ENCODE results near the gene OSBP2.

Gene OSBP2

GRCh38 chr22:30785527-30785926 lies 90.9 kb downstream of the OSBP2 start:
- H3K14ac ChIP-seq (ENCODE audit: low read length): no peak overlapping the region
- no peak overlapping the region for H4K12ac ChIP-seq (ENCODE audit: low read depth, low read length)
- no peak overlapping the region for H4K91ac ChIP-seq (ENCODE audit: low read depth, low read length)
- H2BK120ac ChIP-seq (ENCODE audit: insufficient read depth, low read length, poor library complexity): no peak overlapping the region
- H4K8ac ChIP-seq (ENCODE audit: low read depth, low read length): no peak overlapping the region
- no peaks in the 10 kb centered on the region for H3K36me3 ChIP-seq (ENCODE audit: control insufficient read depth in 1 of 2, insufficient read depth in 2 of 2, low read length in 2 of 2)
- peaks cover 0 to 4% of the 10 kb centered on the region in 2 experiments for H3K4me1 ChIP-seq (ENCODE audit: control insufficient read depth in 1 of 2, insufficient read depth in 2 of 2, low read length in 2 of 2)
- H3K27ac ChIP-seq (ENCODE audit: low read depth, low read length): no peak overlapping the region
- H3K4ac ChIP-seq (ENCODE audit: low read depth, low read length): no peak overlapping the region
- H2BK12ac ChIP-seq (ENCODE audit: low read length): no peak overlapping the region
- H3K4me2 ChIP-seq (ENCODE audit: low read length): no peak overlapping the region
- no peak overlapping the region for H3K18ac ChIP-seq (ENCODE audit: low read length)
- H3K23ac ChIP-seq (ENCODE audit: low read length): no peak overlapping the region
- H2BK5ac ChIP-seq (ENCODE audit: low read depth, low read length, poor library complexity): no peak overlapping the region
- H3K79me2 ChIP-seq (ENCODE audit: control insufficient read depth, insufficient read depth, low read length, poor library complexity): no peaks in the 10 kb centered on the region
- no peak for DNase-seq
- H2AFZ ChIP-seq (ENCODE audit: insufficient read depth, low read length, poor library complexity): no peak overlapping the region
- no peak overlapping the region for H2AK5ac ChIP-seq (ENCODE audit: low read length)
- H3K27me3 ChIP-seq (ENCODE audit: insufficient read depth, low read length): no peaks in the 10 kb centered on the region
- WGBS (ENCODE audit: extremely low coverage, insufficient coverage, insufficient read length): no CpG with 5 or more reads among the region's 2 CpGs
- H3K79me1 ChIP-seq (ENCODE audit: low read length): no peaks in the 10 kb centered on the region
- no peak overlapping the region for H3K4me3 ChIP-seq (ENCODE audit: low read depth, low read length)
- H3K9ac ChIP-seq (ENCODE audit: low read length): no peak overlapping the region
- H3K9me3 ChIP-seq (ENCODE audit: insufficient read depth, low read depth, low read length): no peaks in the 10 kb centered on the region

GRCh38 chr22:30790366-30790765 lies 95.7 kb downstream of the OSBP2 start:
- no peak overlapping the region for H3K23ac ChIP-seq (ENCODE audit: low read length)
- no peak overlapping the region for H4K8ac ChIP-seq (ENCODE audit: low read depth, low read length)
- H3K18ac ChIP-seq (ENCODE audit: low read length): no peak overlapping the region
- H3K4me1 ChIP-seq (ENCODE audit: control insufficient read depth in 1 of 2, insufficient read depth in 2 of 2, low read length in 2 of 2): no peaks in the 10 kb centered on the region
- H3K9me3 ChIP-seq (ENCODE audit: insufficient read depth, low read depth, low read length): no peaks in the 10 kb centered on the region
- DNase-seq: no peak
- H3K27me3 ChIP-seq (ENCODE audit: insufficient read depth, low read length): no peaks in the 10 kb centered on the region
- no peak overlapping the region for H2BK5ac ChIP-seq (ENCODE audit: low read depth, low read length, poor library complexity)
- H3K9ac ChIP-seq (ENCODE audit: low read length): no peak overlapping the region
- no peak overlapping the region for H3K27ac ChIP-seq (ENCODE audit: low read depth, low read length)
- H4K12ac ChIP-seq (ENCODE audit: low read depth, low read length): no peak overlapping the region
- H3K4me3 ChIP-seq (ENCODE audit: low read depth, low read length): no peak overlapping the region
- no peaks in the 10 kb centered on the region for H3K79me1 ChIP-seq (ENCODE audit: low read length)
- H2AK5ac ChIP-seq (ENCODE audit: low read length): no peak overlapping the region
- H3K36me3 ChIP-seq (ENCODE audit: control insufficient read depth in 1 of 2, insufficient read depth in 2 of 2, low read length in 2 of 2): no peaks in the 10 kb centered on the region
- no peak overlapping the region for H3K4ac ChIP-seq (ENCODE audit: low read depth, low read length)
- no peak overlapping the region for H2BK120ac ChIP-seq (ENCODE audit: insufficient read depth, low read length, poor library complexity)
- H2AFZ ChIP-seq (ENCODE audit: insufficient read depth, low read length, poor library complexity): no peak overlapping the region
- no CpG with 5 or more reads among the region's 2 CpGs for WGBS (ENCODE audit: extremely low coverage, insufficient coverage, insufficient read length)
- no peaks in the 10 kb centered on the region for H3K79me2 ChIP-seq (ENCODE audit: control insufficient read depth, insufficient read depth, low read length, poor library complexity)
- H4K91ac ChIP-seq (ENCODE audit: low read depth, low read length): no peak overlapping the region
- no peak overlapping the region for H2BK12ac ChIP-seq (ENCODE audit: low read length)
- H3K14ac ChIP-seq (ENCODE audit: low read length): no peak overlapping the region
- H3K4me2 ChIP-seq (ENCODE audit: low read length): no peak overlapping the region

- H2AFZ ChIP-seq (ENCODE audit: insufficient read depth, low read length, poor library complexity): no peak overlapping the region
- no peak overlapping the region for H3K23ac ChIP-seq (ENCODE audit: low read length)
- H2BK5ac ChIP-seq (ENCODE audit: low read depth, low read length, poor library complexity): no peak overlapping the region
- H3K14ac ChIP-seq (ENCODE audit: low read length): no peak overlapping the region
- H4K8ac ChIP-seq (ENCODE audit: low read depth, low read length): no peak overlapping the region
- no peak overlapping the region for H3K18ac ChIP-seq (ENCODE audit: low read length)
- H3K79me1 ChIP-seq (ENCODE audit: low read length): no peaks in the 10 kb centered on the region
- no peak overlapping the region for H3K4ac ChIP-seq (ENCODE audit: low read depth, low read length)
- no peak overlapping the region for H2AK5ac ChIP-seq (ENCODE audit: low read length)
- no peak overlapping the region for H2BK12ac ChIP-seq (ENCODE audit: low read length)
- no peaks in the 10 kb centered on the region for H3K36me3 ChIP-seq (ENCODE audit: control insufficient read depth in 1 of 2, insufficient read depth in 2 of 2, low read length in 2 of 2)
- no peak for DNase-seq
- WGBS (ENCODE audit: extremely low coverage, insufficient coverage, insufficient read length): no CpG with 5 or more reads among the region's 4 CpGs
- no peak overlapping the region for H4K91ac ChIP-seq (ENCODE audit: low read depth, low read length)
- H3K9ac ChIP-seq (ENCODE audit: low read length): no peak overlapping the region
- H3K4me3 ChIP-seq (ENCODE audit: low read depth, low read length): no peak overlapping the region
- H3K27ac ChIP-seq (ENCODE audit: low read depth, low read length): no peak overlapping the region
- H2BK120ac ChIP-seq (ENCODE audit: insufficient read depth, low read length, poor library complexity): no peak overlapping the region
- H3K79me2 ChIP-seq (ENCODE audit: control insufficient read depth, insufficient read depth, low read length, poor library complexity): no peaks in the 10 kb centered on the region
- no peak overlapping the region for H4K12ac ChIP-seq (ENCODE audit: low read depth, low read length)
- H3K4me1 ChIP-seq (ENCODE audit: control insufficient read depth in 1 of 2, insufficient read depth in 2 of 2, low read length in 2 of 2): no peaks in the 10 kb centered on the region
- H3K27me3 ChIP-seq (ENCODE audit: insufficient read depth, low read length): no peaks in the 10 kb centered on the region
- H3K4me2 ChIP-seq (ENCODE audit: low read length): no peak overlapping the region
- H3K9me3 ChIP-seq (ENCODE audit: insufficient read depth, low read depth, low read length): no peaks in the 10 kb centered on the region
Observed at GRCh38 chr22:30792456-30792855, 97.8 kb downstream of the OSBP2 start.

GRCh38 chr22:30795118-30795517 lies 100.4 kb downstream of the OSBP2 start:
- Histone ChIP-seq H3K4me1 (ENCODE audit: control insufficient read depth in 1 of 2, insufficient read depth in 2 of 2, low read length in 2 of 2) (no peaks in the 10 kb centered on the region), H3K18ac (ENCODE audit: low read length) (no peak overlapping the region), H3K79me1 (ENCODE audit: low read length) (no peaks in the 10 kb centered on the region), H3K9me3 (ENCODE audit: insufficient read depth, low read depth, low read length) (no peaks in the 10 kb centered on the region), H3K4ac (ENCODE audit: low read depth, low read length) (no peak overlapping the region), H4K91ac (ENCODE audit: low read depth, low read length) (no peak overlapping the region), H3K36me3 (ENCODE audit: control insufficient read depth in 1 of 2, insufficient read depth in 2 of 2, low read length in 2 of 2) (no peaks in the 10 kb centered on the region), H2BK5ac (ENCODE audit: low read depth, low read length, poor library complexity) (no peak overlapping the region), H3K4me2 (ENCODE audit: low read length) (no peak overlapping the region), H3K23ac (ENCODE audit: low read length) (no peak overlapping the region), H3K9ac (ENCODE audit: low read length) (no peak overlapping the region), H3K27ac (ENCODE audit: low read depth, low read length) (no peak overlapping the region), H2AK5ac (ENCODE audit: low read length) (no peak overlapping the region), H2BK120ac (ENCODE audit: insufficient read depth, low read length, poor library complexity) (no peak overlapping the region), H3K79me2 (ENCODE audit: control insufficient read depth, insufficient read depth, low read length, poor library complexity) (no peaks in the 10 kb centered on the region), H4K8ac (ENCODE audit: low read depth, low read length) (no peak overlapping the region), H2AFZ (ENCODE audit: insufficient read depth, low read length, poor library complexity) (no peak overlapping the region), H3K27me3 (ENCODE audit: insufficient read depth, low read length) (no peaks in the 10 kb centered on the region), H3K14ac (ENCODE audit: low read length) (no peak overlapping the region), H3K4me3 (ENCODE audit: low read depth, low read length) (no peak overlapping the region), H4K12ac (ENCODE audit: low read depth, low read length) (no peak overlapping the region), H2BK12ac (ENCODE audit: low read length) (no peak overlapping the region)
- no CpG with 5 or more reads among the region's 2 CpGs for WGBS (ENCODE audit: extremely low coverage, insufficient coverage, insufficient read length)
- DNase-seq: no peak
